Measurements from ENCODE around the gene PDE7B.

Gene PDE7B

GRCh38 chr6:136067731-136068341 is 216.3 kb downstream of the PDE7B start:
- POLR2A ChIA-PET, result no interaction called here
- CTCF ChIA-PET, result interaction anchor here (0.6 to 1.1 kb wide), 2 partner anchors 134 to 778 kb away, joined by 3 to 10 read pairs; no protein-coding TSS in a partner anchor

GRCh38 chr6:136069119-136069518 is 217.6 kb downstream of the PDE7B start:
- Histone ChIP-seq H3K4me3 (ENCODE audit: low read depth, low read length) (no peak overlapping the region), H3K36me3 (ENCODE audit: control insufficient read depth in 2 of 2, insufficient read depth in 1 of 2, low read length in 2 of 2) (no peaks in the 10 kb centered on the region), H3K27ac (ENCODE audit: extremely low read depth, low read depth, low read length) (no peak overlapping the region), H3K4me1 (ENCODE audit: control insufficient read depth, insufficient read depth, low read length) (no peaks in the 10 kb centered on the region), H3K9me3 (ENCODE audit: control insufficient read depth, insufficient read depth, low read depth, low read length) (no peaks in the 10 kb centered on the region)
- no peak for TF ChIP-seq ZNF23 (tag by site-specific recombination; IDR thresholded peaks at IDR 0.05; ENCODE audit: borderline replicate concordance)
- TF ChIP-seq, protein P1, sequence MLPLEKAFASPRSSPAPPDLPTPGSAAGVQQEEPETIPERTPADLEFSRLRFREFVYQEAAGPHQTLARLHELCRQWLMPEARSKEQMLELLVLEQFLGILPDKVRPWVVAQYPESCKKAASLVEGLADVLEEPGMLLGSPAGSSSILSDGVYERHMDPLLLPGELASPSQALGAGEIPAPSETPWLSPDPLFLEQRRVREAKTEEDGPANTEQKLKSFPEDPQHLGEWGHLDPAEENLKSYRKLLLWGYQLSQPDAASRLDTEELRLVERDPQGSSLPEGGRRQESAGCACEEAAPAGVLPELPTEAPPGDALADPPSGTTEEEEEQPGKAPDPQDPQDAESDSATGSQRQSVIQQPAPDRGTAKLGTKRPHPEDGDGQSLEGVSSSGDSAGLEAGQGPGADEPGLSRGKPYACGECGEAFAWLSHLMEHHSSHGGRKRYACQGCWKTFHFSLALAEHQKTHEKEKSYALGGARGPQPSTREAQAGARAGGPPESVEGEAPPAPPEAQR (tag by site-specific recombination; IDR thresholded peaks at IDR 0.05), result no peak
- no peak for TF ChIP-seq ZNF169 (tag by site-specific recombination; IDR thresholded peaks at IDR 0.05)
- no peak for TF ChIP-seq ZNF18 (tag by site-specific recombination; IDR thresholded peaks at IDR 0.05)
- TF ChIP-seq ZNF830 (tag by site-specific recombination; IDR thresholded peaks at IDR 0.05; ENCODE audit: low read depth), result no peak
- ChIA-PET POLR2A (no interaction called here), CTCF (no interaction called here)

More at GRCh38 chr6:136067731-136068341, 216.3 kb downstream of the PDE7B start:
- Histone ChIP-seq H3K4me3 (ENCODE audit: low read depth, low read length) (no peak overlapping the region), H3K4me1 (ENCODE audit: control insufficient read depth, insufficient read depth, low read length) (no peaks in the 10 kb centered on the region), H3K36me3 (ENCODE audit: control insufficient read depth in 2 of 2, insufficient read depth in 1 of 2, low read length in 2 of 2) (no peaks in the 10 kb centered on the region), H3K27ac (ENCODE audit: extremely low read depth, low read depth, low read length) (no peak overlapping the region), H3K9me3 (ENCODE audit: control insufficient read depth, insufficient read depth, low read depth, low read length) (no peaks in the 10 kb centered on the region)
- no peak for TF ChIP-seq IKZF3 (tag by site-specific recombination; IDR thresholded peaks at IDR 0.05)
- TF ChIP-seq ZNF169 (tag by site-specific recombination; IDR thresholded peaks at IDR 0.05), result no peak
- TF ChIP-seq ZBTB17 (tag by site-specific recombination; IDR thresholded peaks at IDR 0.05), result no peak
- TF ChIP-seq, protein P2, sequence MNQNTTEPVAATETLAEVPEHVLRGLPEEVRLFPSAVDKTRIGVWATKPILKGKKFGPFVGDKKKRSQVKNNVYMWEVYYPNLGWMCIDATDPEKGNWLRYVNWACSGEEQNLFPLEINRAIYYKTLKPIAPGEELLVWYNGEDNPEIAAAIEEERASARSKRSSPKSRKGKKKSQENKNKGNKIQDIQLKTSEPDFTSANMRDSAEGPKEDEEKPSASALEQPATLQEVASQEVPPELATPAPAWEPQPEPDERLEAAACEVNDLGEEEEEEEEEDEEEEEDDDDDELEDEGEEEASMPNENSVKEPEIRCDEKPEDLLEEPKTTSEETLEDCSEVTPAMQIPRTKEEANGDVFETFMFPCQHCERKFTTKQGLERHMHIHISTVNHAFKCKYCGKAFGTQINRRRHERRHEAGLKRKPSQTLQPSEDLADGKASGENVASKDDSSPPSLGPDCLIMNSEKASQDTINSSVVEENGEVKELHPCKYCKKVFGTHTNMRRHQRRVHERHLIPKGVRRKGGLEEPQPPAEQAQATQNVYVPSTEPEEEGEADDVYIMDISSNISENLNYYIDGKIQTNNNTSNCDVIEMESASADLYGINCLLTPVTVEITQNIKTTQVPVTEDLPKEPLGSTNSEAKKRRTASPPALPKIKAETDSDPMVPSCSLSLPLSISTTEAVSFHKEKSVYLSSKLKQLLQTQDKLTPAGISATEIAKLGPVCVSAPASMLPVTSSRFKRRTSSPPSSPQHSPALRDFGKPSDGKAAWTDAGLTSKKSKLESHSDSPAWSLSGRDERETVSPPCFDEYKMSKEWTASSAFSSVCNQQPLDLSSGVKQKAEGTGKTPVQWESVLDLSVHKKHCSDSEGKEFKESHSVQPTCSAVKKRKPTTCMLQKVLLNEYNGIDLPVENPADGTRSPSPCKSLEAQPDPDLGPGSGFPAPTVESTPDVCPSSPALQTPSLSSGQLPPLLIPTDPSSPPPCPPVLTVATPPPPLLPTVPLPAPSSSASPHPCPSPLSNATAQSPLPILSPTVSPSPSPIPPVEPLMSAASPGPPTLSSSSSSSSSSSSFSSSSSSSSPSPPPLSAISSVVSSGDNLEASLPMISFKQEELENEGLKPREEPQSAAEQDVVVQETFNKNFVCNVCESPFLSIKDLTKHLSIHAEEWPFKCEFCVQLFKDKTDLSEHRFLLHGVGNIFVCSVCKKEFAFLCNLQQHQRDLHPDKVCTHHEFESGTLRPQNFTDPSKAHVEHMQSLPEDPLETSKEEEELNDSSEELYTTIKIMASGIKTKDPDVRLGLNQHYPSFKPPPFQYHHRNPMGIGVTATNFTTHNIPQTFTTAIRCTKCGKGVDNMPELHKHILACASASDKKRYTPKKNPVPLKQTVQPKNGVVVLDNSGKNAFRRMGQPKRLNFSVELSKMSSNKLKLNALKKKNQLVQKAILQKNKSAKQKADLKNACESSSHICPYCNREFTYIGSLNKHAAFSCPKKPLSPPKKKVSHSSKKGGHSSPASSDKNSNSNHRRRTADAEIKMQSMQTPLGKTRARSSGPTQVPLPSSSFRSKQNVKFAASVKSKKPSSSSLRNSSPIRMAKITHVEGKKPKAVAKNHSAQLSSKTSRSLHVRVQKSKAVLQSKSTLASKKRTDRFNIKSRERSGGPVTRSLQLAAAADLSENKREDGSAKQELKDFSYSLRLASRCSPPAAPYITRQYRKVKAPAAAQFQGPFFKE (tag by site-specific recombination; IDR thresholded peaks at IDR 0.05; ENCODE audit: borderline replicate concordance), result no peak
- TF ChIP-seq PRDM1 (tag by site-specific recombination; IDR thresholded peaks at IDR 0.05), result no peak
- no peak for TF ChIP-seq ZNF513 (tag by site-specific recombination; IDR thresholded peaks at IDR 0.05)
- TF ChIP-seq ZBTB21 (tag by site-specific recombination; IDR thresholded peaks at IDR 0.05), result no peak
- TF ChIP-seq ZNF433 (tag by site-specific recombination; IDR thresholded peaks at IDR 0.05; ENCODE audit: low read depth), result no peak
- no peak for TF ChIP-seq ZNF677 (tag by site-specific recombination; IDR thresholded peaks at IDR 0.05)
- TF ChIP-seq GLI2 (tag by site-specific recombination; IDR thresholded peaks at IDR 0.05; ENCODE audit: borderline replicate concordance, low read depth), result no peak
- no peak for TF ChIP-seq HOXC10 (CRISPR knock-in tag; IDR thresholded peaks at IDR 0.05)
- TF ChIP-seq ZEB2 (tag by site-specific recombination; IDR thresholded peaks at IDR 0.05), result no peak
- no peak for TF ChIP-seq ZNF202 (tag by site-specific recombination; IDR thresholded peaks at IDR 0.05; ENCODE audit: borderline replicate concordance)
- TF ChIP-seq KLF9 (tag by site-specific recombination; IDR thresholded peaks at IDR 0.05; ENCODE audit: low read depth), result no peak
- no peak for TF ChIP-seq ZNF214 (tag by site-specific recombination; IDR thresholded peaks at IDR 0.05; ENCODE audit: borderline replicate concordance)
- no peak for TF ChIP-seq ZBTB8A (tag by site-specific recombination; IDR thresholded peaks at IDR 0.05)
- TF ChIP-seq ZNF600 (tag by site-specific recombination; IDR thresholded peaks at IDR 0.05), result no peak
- TF ChIP-seq WT1 (tag by site-specific recombination; IDR thresholded peaks at IDR 0.05), result no peak

Measured in HEK293 (cell line).